Prostate gland (tissue), 2 donors: ENCODE data around the gene NET1. TPM values are rescaled to one million over a fixed set of nuclear protein-coding genes. Genes with fewer than 3 reads are reported as not detected.

Experiments used
- DNase-seq: peaks from one replicate; pipeline ENCODE4 v3.0.0-alpha.2; 2019; ENCODE audit warnings: low spot score
- H3K27ac ChIP-seq, 2 donors: fragments of 200-600 bp; sonication (generic); 2 replicates each; pipeline ENCODE4 v1.5.1; 2017 to 2019
- H3K27me3 ChIP-seq: fragments of 200-600 bp; sonication (generic); replicated peaks from 2 replicates; pipeline ENCODE4 v1.5.1; 2019; ENCODE audit not compliant: insufficient read depth
- H3K36me3 ChIP-seq, 2 donors: fragments of 200-600 bp; sonication (generic); 1 replicate in 1 of 2; 2 replicates in 1 of 2; pipeline versions ENCODE4 v1.5.1 to v1.8.1; 2017 to 2019
- H3K4me1 ChIP-seq: fragments of 200-600 bp; sonication (generic); replicated peaks from 2 replicates; pipeline ENCODE4 v1.5.1; 2019
- H3K4me3 ChIP-seq, 2 donors: fragments of 200-600 bp; sonication (generic); 2 replicates each; pipeline ENCODE4 v1.5.1; 2017 to 2019
- H3K9me3 ChIP-seq: fragments of 200-600 bp; sonication (generic); 2 replicates; pipeline ENCODE4 v1.5.1; 2017
- CTCF ChIP-seq, 4 experiments: fragments of 200-600 bp in 2 of 4; fragments of 450-650 bp in 2 of 4; sonication (generic) in 2 of 4; IDR thresholded peaks; 1 replicate in 3 of 4; 2 replicates in 1 of 4; pipeline ENCODE4 v1.5.1; 2016 to 2019; ENCODE audit warnings: antibody characterized with exemption in 4 of 4, mild to moderate bottlenecking in 2 of 4, moderate library complexity in 2 of 4
- POLR2A ChIP-seq: fragments of 450-650 bp; IDR thresholded peaks from one replicate; pipeline ENCODE4 v1.6.1; 2016; ENCODE audit warnings: antibody characterized with exemption, mild to moderate bottlenecking
- POLR2AphosphoS5 ChIP-seq: sonication (generic); formaldehyde crosslinking; IDR thresholded peaks from one replicate; pipeline ENCODE4 v1.6.1; 2017; ENCODE audit warnings: antibody characterized with exemption
- WGBS: methylation state at CpG from one replicate; pipeline ENCODE4 v1.1.5; 2018; 5-methylcytosine and 5-hydroxymethylcytosine counted together
- intact Hi-C: fragments of 100-400 bp; cut with DNase I; formaldehyde crosslinking; loops from one replicate; pipeline ENCODE4 v1.14.2; 2022
- total RNA-seq, 2 donors: library from RNA; depleted of rRNA; stranded (reverse); fragments of >200 nt; gene quantifications; one replicate each; pipeline ENCODE4 v1.1.0, GENCODE V29; 2016

Gene NET1
- total RNA-seq, 2 donors from 2014 or later, result 55.6 to 77.6 TPM

GRCh38 chr10:5506751-5507648 lies 94.6 kb downstream of the NET1 start:
- no peak overlapping the region for H3K27ac ChIP-seq
- no peak for DNase-seq
- peaks cover 17% of the 10 kb centered on the region for H3K4me1 ChIP-seq
- TF ChIP-seq POLR2A (no peak), POLR2AphosphoS5 (no peak), CTCF (IDR thresholded peaks at IDR 0.05) (no peak)
- H3K4me3 ChIP-seq, result no peak overlapping the region
- H3K27me3 ChIP-seq, result no peaks in the 10 kb centered on the region
- H3K36me3 ChIP-seq, result no peaks in the 10 kb centered on the region
- no peaks in the 10 kb centered on the region for H3K9me3 ChIP-seq
- intact Hi-C loops, result no loop called here
- WGBS, result 86% methylated on average over 19 of the region's 19 CpGs

GRCh38 chr10:5507649-5508131 lies 95.3 kb downstream of the NET1 start:
- no peak overlapping the region for H3K4me3 ChIP-seq
- no peaks in the 10 kb centered on the region for H3K9me3 ChIP-seq
- H3K27me3 ChIP-seq, result no peaks in the 10 kb centered on the region
- TF ChIP-seq POLR2A (no peak), POLR2AphosphoS5 (no peak), CTCF (IDR thresholded peaks at IDR 0.05) (no peak)
- H3K36me3 ChIP-seq, result no peaks in the 10 kb centered on the region
- DNase-seq, result no peak
- 89% methylated on average over 14 of the region's 14 CpGs for whole genome bisulfite sequencing
- intact Hi-C loops, result no loop called here
- H3K27ac ChIP-seq, result no peak overlapping the region
- H3K4me1 ChIP-seq, result peaks cover 13% of the 10 kb centered on the region

GRCh38 chr10:5508161-5508604 lies 95.8 kb downstream of the NET1 start:
- WGBS, result 91% methylated on average over 18 of the region's 18 CpGs
- H3K27me3 ChIP-seq, result no peaks in the 10 kb centered on the region
- no peak for DNase-seq

More at GRCh38 chr10:5508161-5508604, 95.8 kb downstream of the NET1 start:
- intact Hi-C loops, result no loop called here
- H3K27ac ChIP-seq, result no peak overlapping the region
- TF ChIP-seq CTCF (IDR thresholded peaks at IDR 0.05) (no peak), POLR2AphosphoS5 (no peak), POLR2A (no peak)
- no peak overlapping the region for H3K4me3 ChIP-seq
- H3K4me1 ChIP-seq, result peaks cover 8% of the 10 kb centered on the region
- no peaks in the 10 kb centered on the region for H3K9me3 ChIP-seq
- no peaks in the 10 kb centered on the region for H3K36me3 ChIP-seq

Other genes with a start within 250 kb of the NET1 start
- gene AKR1C8, start 227.4 kb upstream of the NET1 start, total RNA-seq, result not detected
- gene AKR1C4, start 215.7 kb upstream of the NET1 start, total RNA-seq, result not detected
- gene UCN3, start 47.6 kb upstream of the NET1 start, total RNA-seq, result not detected
- gene TUBAL3, start 7.7 kb upstream of the NET1 start, total RNA-seq, result 1 to 10 TPM in 1 of 2 donors, not detected in 1; 1.1 TPM
- gene CALML5, start 87.0 kb downstream of the NET1 start, total RNA-seq, result 10 to 100 TPM in 1 of 2 donors, under 1 TPM in 1; 0.46 to 10.5 TPM
- 1 to 10 TPM; 1.6 to 8.0 TPM for gene CALML3, start 112.4 kb downstream of the NET1 start, total RNA-seq